OCI-LY7 (cell line): Measurements from ENCODE around the gene CLDN20.

ENCODE experiments used
- CTCF ChIP-seq: fragments of 200-600 bp; sonication (generic); conservative IDR thresholded peaks from 2 replicates; pipeline ENCODE4 v1.5.1; 2014; ENCODE audit warnings: mild to moderate bottlenecking, antibody characterized with exemption, low read length, moderate library complexity, mixed read lengths
- EZH2phosphoT487 ChIP-seq: fragments of 200-600 bp; sonication (generic); IDR thresholded peaks from 2 replicates; pipeline ENCODE4 v1.6.1; 2018; ENCODE audit warnings: low read depth, borderline replicate concordance, mild to moderate bottlenecking, mixed run types, antibody characterized with exemption, low read length, moderate library complexity, mixed read lengths

- TF ChIP-seq CTCF (no peak), EZH2phosphoT487 (no peak)
Measured at GRCh38 chr6:155215906-155216305, 47.9 kb upstream of the CLDN20 start.
